GM23338 (cell line): ENCODE data around the gene FBXW2. TPM values are rescaled to one million over a fixed set of nuclear protein-coding genes. Genes with fewer than 3 reads are reported as not detected.

Experiments
- CREB1 ChIP-seq: fragments of 250-450 bp; sonication (Bioruptor Pico); IDR thresholded peaks from 2 replicates; pipeline ENCODE4 v1.5.0; 2020; ENCODE audit warnings: low read depth, mild to moderate bottlenecking, moderate library complexity
- CTCF ChIP-seq, 2 experiments: fragments of 200-600 bp in 1 of 2; sonication (generic) in 1 of 2; conservative IDR thresholded peaks; 2 replicates each; pipeline versions ENCODE4 v1.5.1 to v1.6.1; 2016 to 2017; ENCODE audit warnings: antibody characterized with exemption in 2 of 2, low read depth in 2 of 2, mild to moderate bottlenecking in 2 of 2, moderate library complexity in 1 of 2
- EZH2 ChIP-seq: fragments of 200-600 bp; sonication (generic); IDR thresholded peaks from one replicate; pipeline ENCODE4 v1.8.0; 2017; ENCODE audit warnings: antibody characterized with exemption, mild to moderate bottlenecking, low read depth; ENCODE audit not compliant: unreplicated experiment
- EZH2phosphoT487 ChIP-seq: fragments of 200-600 bp; sonication (generic); IDR thresholded peaks from one replicate; pipeline ENCODE4 v1.8.1; 2018; ENCODE audit warnings: antibody characterized with exemption; ENCODE audit not compliant: unreplicated experiment
- NANOG ChIP-seq: IDR thresholded peaks from 2 replicates; pipeline ENCODE4 v1.6.1; 2016; ENCODE audit warnings: antibody characterized with exemption, borderline replicate concordance
- POLR2AphosphoS5 ChIP-seq: IDR thresholded peaks from 2 replicates; pipeline ENCODE4 v1.6.1; 2016; ENCODE audit warnings: antibody characterized with exemption, low read depth
- STAT1 ChIP-seq: IDR thresholded peaks from one replicate; pipeline ENCODE4 v1.6.1; 2016; ENCODE audit warnings: antibody characterized with exemption; ENCODE audit not compliant: unreplicated experiment
- ZNF114 ChIP-seq: fragments of 250-450 bp; sonication (Bioruptor Pico); IDR thresholded peaks from 2 replicates; pipeline ENCODE4 v1.5.0; 2020; ENCODE audit warnings: mild to moderate bottlenecking, moderate library complexity
- ZNF462 ChIP-seq: fragments of 250-450 bp; sonication (Bioruptor Pico); IDR thresholded peaks from 2 replicates; pipeline ENCODE4 v1.5.0; 2020; ENCODE audit warnings: mild to moderate bottlenecking, moderate library complexity
- polyA plus RNA-seq: library from polyadenylated mRNA; unstranded; fragments of >200 nt; fragmentation: Nextera tagmentation; extraction: Ambion mirVana; gene quantifications from 2 replicates; pipeline ENCODE4 v1.2.1, GENCODE V29; 2016
- total RNA-seq: library from RNA; depleted of rRNA; stranded (reverse); fragments of >200 nt; shearing (Covaris generic); gene quantifications from 2 replicates; pipeline ENCODE4 v1.2.3, GENCODE V29; 2014

The FBXW2 gene
- total and polyA plus RNA-seq, 2 experiments from 2014 or later, result 10.0 to 55.2 TPM

DNA sequence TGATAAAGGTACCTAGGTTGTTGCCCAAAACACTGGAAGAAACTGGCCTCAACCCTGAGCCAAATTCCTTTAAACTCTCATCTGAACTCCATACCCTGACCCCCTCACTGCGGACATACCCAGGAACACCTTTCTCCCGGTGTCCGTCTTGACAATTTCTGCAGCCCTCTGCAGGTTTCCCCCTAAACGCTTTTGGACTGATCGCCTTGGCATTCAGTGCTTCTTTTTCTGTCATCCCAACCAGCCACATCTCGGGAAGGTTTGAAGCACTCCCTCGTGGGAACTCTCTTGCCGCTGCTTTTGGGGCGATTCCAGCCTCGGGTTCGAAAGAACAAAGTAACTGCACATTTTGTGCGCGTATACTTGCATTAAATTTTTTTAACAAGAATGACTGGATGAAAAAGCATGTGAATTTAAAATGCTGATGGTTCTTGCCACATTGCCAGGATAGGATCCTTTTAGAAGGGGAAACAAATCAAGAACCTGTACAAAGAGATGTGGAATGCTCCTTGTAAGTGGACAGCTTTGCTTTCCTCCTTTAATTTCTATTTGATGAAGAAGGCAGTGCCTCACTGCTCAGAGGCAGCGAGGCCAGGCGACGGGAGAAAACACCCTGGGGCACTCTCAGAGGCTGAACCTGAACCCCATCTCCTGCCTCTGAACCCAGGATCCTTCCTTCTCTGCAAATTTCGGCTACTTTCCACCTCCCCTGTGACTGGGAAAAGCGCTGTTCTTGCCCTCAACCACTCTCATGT lies 48.9 kb upstream of the FBXW2 start (continued):
- TF ChIP-seq ZNF462 (no peak), NANOG (no peak), CREB1 (CRISPR knock-in tag) (no peak), CTCF (conservative IDR thresholded peaks at IDR 0.05; ENCODE audit: low read depth in 2 of 2) (no peak), STAT1 (no peak), EZH2phosphoT487 (no peak), ZNF114 (CRISPR knock-in tag) (no peak), POLR2AphosphoS5 (no peak), EZH2 (no peak)
